ENCODE measurements around the gene SUSD4. TPM values are rescaled to one million over a fixed set of nuclear protein-coding genes. Genes with fewer than 3 reads are reported as not detected.

Gene SUSD4
- total and polyA plus RNA-seq, 2 donors (not counting 1 experiment from before 2014, with no cell fraction given): 0.33 TPM; not detected in 1

- peaks cover 10% of the 10 kb centered on the region for H3K27me3 ChIP-seq (ENCODE audit: control insufficient read depth, insufficient read depth, low read length)
- no peaks in the 10 kb centered on the region for H4K20me1 ChIP-seq (ENCODE audit: control insufficient read depth, extremely low read depth, insufficient read depth, low read length)
- H3K9ac ChIP-seq (ENCODE audit: insufficient read depth, low read length): no peak overlapping the region
- no peak for DNase-seq (ENCODE audit: low read depth in 2 of 2)
- H2AFZ ChIP-seq (ENCODE audit: low read length): no peak overlapping the region
- H3K27ac ChIP-seq (ENCODE audit: insufficient read depth, low read length): no peak overlapping the region
- H3K9me3 ChIP-seq (ENCODE audit: control insufficient read depth, insufficient read depth, low read depth, low read length): no peaks in the 10 kb centered on the region
- no peak overlapping the region for H3K4me2 ChIP-seq (ENCODE audit: extremely low read depth, insufficient read depth, low read length)
- H3K79me2 ChIP-seq (ENCODE audit: control insufficient read depth, insufficient read depth, low read length): no peaks in the 10 kb centered on the region
- H3K4me1 ChIP-seq (ENCODE audit: control insufficient read depth, extremely low read depth, insufficient read depth, low read length): no peaks in the 10 kb centered on the region
- no peak overlapping the region for H3K4me3 ChIP-seq (replicated peaks in 1 of 4; ENCODE audit: control extremely low read depth in 1 of 4, insufficient read depth in 1 of 4, low read depth in 3 of 4, low read length in 4 of 4)
- TF ChIP-seq CTCF (conservative IDR thresholded peaks at IDR 0.05 in 1 of 2, IDR thresholded peaks at IDR 0.05 in 1 of 2; ENCODE audit: low read depth in 1 of 2, low read length in 2 of 2) (no peak), EZH2 (IDR thresholded peaks at IDR 0.05; ENCODE audit: low read length, missing control alignments) (no peak)
- H3K36me3 ChIP-seq (ENCODE audit: control insufficient read depth, insufficient read depth, low read length): no peaks in the 10 kb centered on the region
These were observed 151.5 kb downstream of the SUSD4 start for GRCh38 chr1:223212441-223212840.

- Histone ChIP-seq H3K9me3 (ENCODE audit: control insufficient read depth, insufficient read depth, low read depth, low read length) (no peaks in the 10 kb centered on the region), H3K27me3 (ENCODE audit: control insufficient read depth, insufficient read depth, low read length) (peaks cover 10% of the 10 kb centered on the region), H3K4me2 (ENCODE audit: extremely low read depth, insufficient read depth, low read length) (no peak overlapping the region), H3K4me3 (replicated peaks in 1 of 4; ENCODE audit: control extremely low read depth in 1 of 4, insufficient read depth in 1 of 4, low read depth in 3 of 4, low read length in 4 of 4) (no peak overlapping the region), H3K4me1 (ENCODE audit: control insufficient read depth, extremely low read depth, insufficient read depth, low read length) (no peaks in the 10 kb centered on the region), H3K79me2 (ENCODE audit: control insufficient read depth, insufficient read depth, low read length) (no peaks in the 10 kb centered on the region), H3K36me3 (ENCODE audit: control insufficient read depth, insufficient read depth, low read length) (no peaks in the 10 kb centered on the region), H2AFZ (ENCODE audit: low read length) (no peak overlapping the region), H3K27ac (ENCODE audit: insufficient read depth, low read length) (no peak overlapping the region), H4K20me1 (ENCODE audit: control insufficient read depth, extremely low read depth, insufficient read depth, low read length) (no peaks in the 10 kb centered on the region), H3K9ac (ENCODE audit: insufficient read depth, low read length) (no peak overlapping the region)
- no peak for TF ChIP-seq CTCF (conservative IDR thresholded peaks at IDR 0.05 in 1 of 2, IDR thresholded peaks at IDR 0.05 in 1 of 2; ENCODE audit: low read depth in 1 of 2, low read length in 2 of 2)
- no peak for TF ChIP-seq EZH2 (IDR thresholded peaks at IDR 0.05; ENCODE audit: low read length, missing control alignments)
- peak in 1 of 2 donors; percentile 47 for DNase-seq (ENCODE audit: low read depth in 2 of 2)
These were observed 152.5 kb downstream of the SUSD4 start for GRCh38 chr1:223211323-223211985.

- Histone ChIP-seq H3K36me3 (ENCODE audit: control insufficient read depth, insufficient read depth, low read length) (no peaks in the 10 kb centered on the region), H3K4me1 (ENCODE audit: control insufficient read depth, extremely low read depth, insufficient read depth, low read length) (no peaks in the 10 kb centered on the region), H3K4me3 (replicated peaks in 1 of 4; ENCODE audit: control extremely low read depth in 1 of 4, insufficient read depth in 1 of 4, low read depth in 3 of 4, low read length in 4 of 4) (no peak overlapping the region), H3K27me3 (ENCODE audit: control insufficient read depth, insufficient read depth, low read length) (peaks cover 9% of the 10 kb centered on the region), H2AFZ (ENCODE audit: low read length) (no peak overlapping the region), H3K9ac (ENCODE audit: insufficient read depth, low read length) (no peak overlapping the region), H4K20me1 (ENCODE audit: control insufficient read depth, extremely low read depth, insufficient read depth, low read length) (no peaks in the 10 kb centered on the region), H3K79me2 (ENCODE audit: control insufficient read depth, insufficient read depth, low read length) (no peaks in the 10 kb centered on the region), H3K4me2 (ENCODE audit: extremely low read depth, insufficient read depth, low read length) (no peak overlapping the region), H3K9me3 (ENCODE audit: control insufficient read depth, insufficient read depth, low read depth, low read length) (no peaks in the 10 kb centered on the region), H3K27ac (ENCODE audit: insufficient read depth, low read length) (no peak overlapping the region)
- peak in 1 of 2 donors; percentile 49 for DNase-seq (ENCODE audit: low read depth in 2 of 2)
- TF ChIP-seq CTCF (conservative IDR thresholded peaks at IDR 0.05 in 1 of 2, IDR thresholded peaks at IDR 0.05 in 1 of 2; ENCODE audit: low read depth in 1 of 2, low read length in 2 of 2) (no peak), EZH2 (IDR thresholded peaks at IDR 0.05; ENCODE audit: low read length, missing control alignments) (no peak)
These were observed 153.2 kb downstream of the SUSD4 start for GRCh38 chr1:223210788-223211120.
